Measurements from ENCODE around the gene MRPS17.

Gene MRPS17

GRCh38 chr7:55973747-55974250 lies 22.1 kb downstream of the MRPS17 start:
- no peak for DNase-seq

GRCh38 chr7:55975988-55976633 lies 24.4 kb downstream of the MRPS17 start:
- no peak for DNase-seq

GRCh38 chr7:55977831-55978230 lies 26.2 kb downstream of the MRPS17 start:
- DNase-seq, result no peak

GRCh38 chr7:55980266-55980665 lies 28.6 kb downstream of the MRPS17 start:
- DNase-seq, result no peak

GRCh38 chr7:55983537-55983936 lies 31.9 kb downstream of the MRPS17 start:
- DNase-seq, result no peak

- DNase-seq, result no peak
Measured at GRCh38 chr7:55992346-55992745, 40.7 kb downstream of the MRPS17 start.

GRCh38 chr7:55996856-55997500 lies 45.3 kb downstream of the MRPS17 start:
- no peak for DNase-seq

GRCh38 chr7:56003749-56004148 lies 52.1 kb downstream of the MRPS17 start:
- DNase-seq, result no peak
